GM12801 (cell line): ENCODE measurements around the gene EID2.

Experiments used
- CTCF ChIP-seq: IDR thresholded peaks from one replicate; pipeline ENCODE4 v1.5.1; 2011; ENCODE audit warnings: control low read depth; ENCODE audit not compliant: insufficient read length; ENCODE audit errors: extremely low read depth

Gene EID2

GRCh38 chr19:39499932-39500331 is 40.0 kb downstream of the EID2 start:
- no peak for TF ChIP-seq CTCF

GRCh38 chr19:39498798-39499642 is 40.9 kb downstream of the EID2 start, which contains the start of gene DLL3:
Gene DLL3, plus strand, starts transcription at chr19:39498947. Its CDS starts 28 bp downstream, at chr19:39498975.
- no peak for TF ChIP-seq CTCF

GRCh38 chr19:39497996-39498797 is 41.8 kb downstream of the EID2 start:
- no peak for TF ChIP-seq CTCF

- no peak for TF ChIP-seq CTCF
Measured at GRCh38 chr19:39497701-39497995, 42.3 kb downstream of the EID2 start.

- no peak for TF ChIP-seq CTCF
Measured at GRCh38 chr19:39496063-39496462, 43.9 kb downstream of the EID2 start.

- no peak for TF ChIP-seq CTCF
Measured at GRCh38 chr19:39494661-39495060, 45.3 kb downstream of the EID2 start.

- no peak for TF ChIP-seq CTCF
Measured at GRCh38 chr19:39492788-39493187, 47.2 kb downstream of the EID2 start.
